GM12865 (cell line): ENCODE results near the gene POU6F2.

ENCODE experiments used
- DNase-seq: peaks from one replicate; pipeline ENCODE4 v3.0.0; 2010; ENCODE audit warnings: low read depth
- H3K4me3 ChIP-seq: 2 replicates; pipeline ENCODE4 v1.5.1; 2011; ENCODE audit warnings: mild to moderate bottlenecking, low read depth, low read length, control low read depth
- CTCF ChIP-seq: IDR thresholded peaks from 2 replicates; pipeline ENCODE4 v1.5.1; 2011; ENCODE audit warnings: low read length, control low read depth, low read depth, inconsistent platforms; ENCODE audit not compliant: insufficient read depth; ENCODE audit errors: missing control alignments

Gene POU6F2

DNA sequence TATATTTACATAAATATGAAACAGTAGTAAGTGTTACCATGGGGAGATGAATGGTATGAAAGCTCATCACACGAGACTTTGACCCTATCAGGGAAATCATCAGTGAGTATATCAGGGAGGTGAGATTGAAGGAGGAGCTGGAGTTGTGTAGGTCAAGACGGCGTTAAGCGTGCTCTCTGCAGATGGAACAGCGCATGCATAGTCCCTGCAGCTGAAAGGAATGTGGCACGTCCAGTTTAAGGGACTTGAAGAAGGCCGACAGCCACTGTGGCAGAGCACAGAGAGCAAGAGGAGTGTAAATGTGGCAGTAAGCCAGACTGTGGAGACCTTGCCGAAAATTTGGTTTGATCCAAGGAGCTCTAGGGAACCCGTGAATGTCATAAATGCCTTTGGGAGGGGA, 38.9 kb downstream of the POU6F2 start:
- TF ChIP-seq CTCF: no peak
- no peak for DNase-seq
- H3K4me3 ChIP-seq: no peak overlapping the region

GRCh38 chr7:39017369-39017915, 39.7 kb downstream of the POU6F2 start:
- H3K4me3 ChIP-seq: no peak overlapping the region
- DNase-seq: no peak
- TF ChIP-seq CTCF: no peak

- TF ChIP-seq CTCF: no peak
Observed at GRCh38 chr7:39022796-39023195, 45.1 kb downstream of the POU6F2 start.

GRCh38 chr7:39027491-39027890, 49.8 kb downstream of the POU6F2 start:
- DNase-seq: no peak
- H3K4me3 ChIP-seq: no peak overlapping the region
- TF ChIP-seq CTCF: no peak

More at GRCh38 chr7:39022796-39023195, 45.1 kb downstream of the POU6F2 start:
- DNase-seq: no peak
- no peak overlapping the region for H3K4me3 ChIP-seq

- TF ChIP-seq CTCF: no peak
- DNase-seq: no peak
- no peak overlapping the region for H3K4me3 ChIP-seq
Observed at GRCh38 chr7:39033885-39034624, 56.3 kb downstream of the POU6F2 start.

- DNase-seq: no peak
- no peak for TF ChIP-seq CTCF
- no peak overlapping the region for H3K4me3 ChIP-seq
Observed at GRCh38 chr7:39035156-39035555, 57.4 kb downstream of the POU6F2 start.

GRCh38 chr7:39035903-39036302, 58.2 kb downstream of the POU6F2 start:
- TF ChIP-seq CTCF: no peak
- H3K4me3 ChIP-seq: no peak overlapping the region
- no peak for DNase-seq
